ENCODE results near the gene KCNB1.

Gene KCNB1

DNA sequence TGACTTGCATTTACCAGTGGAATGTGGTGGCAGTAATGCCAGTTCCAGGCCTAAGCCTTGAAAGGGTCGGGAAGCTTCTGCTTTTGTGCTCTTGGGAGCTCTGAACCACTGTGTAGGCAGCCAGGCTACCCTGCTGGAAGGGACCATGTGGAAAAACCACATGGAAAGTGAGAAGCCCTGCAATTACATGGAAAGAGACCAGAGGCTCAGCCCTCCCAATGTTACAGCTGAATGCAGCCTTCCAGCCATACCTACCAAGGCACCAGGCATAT is 14.9 kb upstream of the KCNB1 start:
- no peak for DNase-seq (ENCODE audit: low read depth)

DNA sequence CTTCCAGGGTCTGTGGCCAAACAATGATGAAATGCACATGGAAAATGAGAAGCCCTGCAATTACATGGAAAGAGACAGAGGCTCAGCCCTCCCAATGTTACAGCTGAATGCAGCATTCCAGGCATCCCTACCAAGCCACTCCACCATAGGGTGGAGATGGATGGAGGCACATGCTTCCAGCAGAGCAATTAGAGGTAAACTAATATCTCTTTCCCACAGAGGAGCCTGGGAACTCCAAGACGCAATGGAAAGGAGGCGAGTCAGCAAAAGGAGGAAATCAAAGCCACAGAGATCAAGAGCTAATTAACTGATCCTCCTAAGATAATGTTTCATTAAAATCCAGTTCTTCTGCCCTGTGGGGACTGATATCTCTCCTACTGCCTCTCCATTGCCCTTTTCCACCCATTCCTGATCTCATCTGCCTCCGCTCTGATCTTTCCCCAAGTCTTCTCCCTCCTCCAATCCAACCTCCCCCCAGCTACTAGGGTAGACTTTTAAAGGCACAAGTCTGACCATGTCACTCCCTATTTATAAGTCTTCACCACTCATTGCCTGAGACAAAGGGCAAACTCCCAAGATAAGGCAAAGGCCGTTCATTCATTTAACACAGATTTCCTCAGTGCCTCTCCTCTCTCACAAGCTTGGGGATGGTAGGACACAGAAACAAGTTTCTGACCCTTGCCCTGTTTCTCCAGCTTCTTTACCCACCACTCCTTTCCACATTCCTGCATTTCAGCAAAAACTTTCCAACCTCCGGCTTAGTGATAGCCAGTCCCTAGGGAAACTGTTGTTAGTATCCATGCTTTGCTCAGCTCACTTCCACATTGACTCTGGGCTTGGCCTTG is 14.3 kb upstream of the KCNB1 start:
- no peak for DNase-seq (ENCODE audit: low read depth)

DNA sequence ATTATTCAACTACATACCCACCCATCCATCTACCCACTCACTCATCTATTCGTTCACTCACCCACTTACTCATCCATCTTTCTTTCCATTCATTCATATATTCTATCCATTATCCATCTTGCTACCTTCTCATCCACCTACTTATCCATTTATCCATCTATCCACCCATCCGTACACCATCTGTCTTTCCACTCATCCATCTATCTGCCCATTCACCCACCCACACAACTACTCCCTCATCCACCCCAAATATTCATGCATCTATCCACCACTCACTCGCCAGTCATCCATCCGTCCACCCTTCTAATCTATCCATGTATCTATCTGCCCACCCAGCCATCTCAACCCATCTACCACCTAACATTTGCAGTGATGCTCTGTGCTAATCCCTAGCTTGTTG is 13.6 kb upstream of the KCNB1 start:
- DNase-seq (ENCODE audit: low read depth), result no peak

DNA sequence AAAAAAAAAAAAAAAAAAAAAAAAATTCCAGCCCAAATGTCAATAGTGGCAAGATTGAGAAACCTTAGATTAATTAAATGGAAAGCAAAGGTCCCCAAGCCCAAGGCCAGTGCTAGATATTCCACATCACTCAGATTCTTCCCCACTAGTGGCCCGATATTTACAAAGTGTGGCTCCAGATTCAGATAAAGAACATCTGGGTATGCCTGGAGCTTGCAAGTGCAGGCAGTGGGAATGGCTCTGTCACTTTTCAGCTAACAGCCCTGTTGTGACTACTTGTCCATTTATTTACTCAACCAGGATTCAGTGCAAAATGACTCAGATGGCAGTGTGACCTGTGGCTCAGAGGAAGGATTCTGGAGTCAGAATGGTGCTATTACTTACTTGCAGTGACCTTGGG is 8.2 kb upstream of the KCNB1 start:
- no peak for DNase-seq (ENCODE audit: low read depth)

DNA sequence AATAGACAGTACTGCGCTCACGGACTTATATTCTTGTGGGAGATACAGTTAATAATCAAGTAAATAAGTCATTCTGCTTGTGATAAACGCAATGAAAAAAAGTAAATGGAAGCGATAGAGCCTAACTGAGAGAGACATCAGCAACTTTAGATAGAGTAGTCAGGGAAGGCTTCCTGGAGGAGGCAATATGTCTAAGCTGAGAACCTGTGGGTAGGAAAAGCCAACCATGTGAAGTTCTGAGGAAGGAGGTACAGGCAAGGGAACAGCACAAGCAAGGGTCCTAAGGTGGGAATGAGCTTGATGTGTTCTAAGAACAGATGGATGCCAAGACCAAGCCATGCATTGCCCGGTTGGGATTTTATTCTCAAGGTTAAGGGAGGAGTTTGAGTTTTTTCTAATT is 7.2 kb upstream of the KCNB1 start:
- DNase-seq (ENCODE audit: low read depth), result no peak

DNA sequence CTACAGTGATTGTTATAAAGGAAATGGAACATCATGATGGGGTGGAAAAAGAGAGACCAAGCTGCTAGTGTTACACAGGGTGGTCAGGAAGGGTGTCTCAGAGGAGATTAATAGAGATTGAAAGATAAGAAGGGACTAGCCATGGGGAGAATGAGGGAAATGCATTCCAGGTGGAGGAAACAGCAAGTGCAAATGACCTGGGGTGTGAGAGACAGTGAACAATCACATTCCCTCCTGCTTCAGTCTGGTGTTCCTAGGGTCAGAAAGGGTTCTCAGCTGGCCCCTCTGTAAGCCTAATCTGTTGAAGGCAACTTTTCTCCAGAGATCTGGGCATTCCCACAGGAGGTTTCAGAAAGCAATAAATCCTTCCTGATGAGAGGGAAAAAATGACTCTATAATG is 3.6 kb upstream of the KCNB1 start:
- no peak for DNase-seq (ENCODE audit: low read depth)

DNA sequence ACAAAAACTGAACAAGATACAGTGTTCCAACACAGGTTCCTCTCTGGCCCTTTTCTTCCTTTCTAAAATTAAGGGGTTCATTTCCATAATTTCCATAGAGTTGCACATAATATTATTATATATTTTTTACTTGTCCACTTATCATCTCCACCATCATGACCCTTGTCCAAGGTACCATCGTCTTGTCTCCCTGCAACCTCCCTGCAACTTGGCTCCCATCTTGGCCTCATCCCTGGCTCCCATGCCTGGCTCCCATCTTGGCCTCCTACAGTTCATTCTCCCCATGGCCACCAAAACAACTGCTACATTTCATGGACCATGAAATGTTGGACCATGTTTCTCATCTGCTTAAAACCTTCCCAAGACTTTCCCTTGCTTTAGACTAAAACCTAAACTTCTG is 3.1 kb upstream of the KCNB1 start:
- no peak for DNase-seq (ENCODE audit: low read depth)

DNA sequence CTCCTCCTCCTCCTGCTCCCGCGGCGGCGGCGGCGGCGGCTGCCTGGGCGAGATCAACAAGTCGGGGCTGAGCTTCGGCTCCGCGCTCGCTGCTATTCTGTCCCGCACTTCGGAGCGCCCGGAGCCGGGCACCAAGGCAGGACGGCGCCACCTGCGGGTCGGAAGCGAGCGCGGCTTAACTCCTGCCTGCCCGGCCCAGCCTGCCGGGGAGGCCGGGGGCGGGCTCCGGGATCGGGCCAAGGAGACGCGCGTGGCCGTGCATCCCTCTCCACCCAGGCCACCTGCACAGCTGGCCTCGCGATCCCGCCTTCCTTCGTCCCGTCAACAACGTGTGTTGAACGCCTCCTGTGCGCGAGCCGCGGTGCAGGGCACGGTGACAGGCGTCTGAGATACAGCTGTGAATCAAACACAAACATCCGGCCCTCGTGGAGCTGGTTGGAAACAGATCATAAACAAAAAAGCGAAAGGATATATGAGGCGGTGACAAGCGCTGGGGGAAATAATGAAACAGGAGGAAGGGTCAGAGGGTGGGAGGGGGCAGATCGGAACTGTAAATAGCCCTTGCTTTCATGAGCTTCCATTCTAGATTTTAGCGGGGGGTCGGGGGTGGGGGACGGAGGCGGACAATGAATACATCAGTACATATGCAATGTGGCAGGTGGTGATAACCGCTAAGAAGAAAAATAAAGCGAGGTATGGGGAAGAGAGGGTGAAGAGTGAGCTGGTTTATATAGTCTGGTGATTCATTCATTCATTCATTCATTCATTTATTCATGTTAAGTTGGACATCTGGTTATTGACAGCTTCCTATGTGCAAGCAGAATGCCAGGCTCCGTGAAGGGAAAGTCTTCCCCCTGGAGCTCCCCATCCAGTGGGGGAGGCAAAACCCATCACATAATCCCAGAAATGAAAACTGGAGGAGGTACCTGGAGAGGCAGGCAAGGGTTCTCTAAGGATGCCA is 2.0 kb upstream of the KCNB1 start:
- DNase-seq (ENCODE audit: low read depth), result peak; percentile 73

DNA sequence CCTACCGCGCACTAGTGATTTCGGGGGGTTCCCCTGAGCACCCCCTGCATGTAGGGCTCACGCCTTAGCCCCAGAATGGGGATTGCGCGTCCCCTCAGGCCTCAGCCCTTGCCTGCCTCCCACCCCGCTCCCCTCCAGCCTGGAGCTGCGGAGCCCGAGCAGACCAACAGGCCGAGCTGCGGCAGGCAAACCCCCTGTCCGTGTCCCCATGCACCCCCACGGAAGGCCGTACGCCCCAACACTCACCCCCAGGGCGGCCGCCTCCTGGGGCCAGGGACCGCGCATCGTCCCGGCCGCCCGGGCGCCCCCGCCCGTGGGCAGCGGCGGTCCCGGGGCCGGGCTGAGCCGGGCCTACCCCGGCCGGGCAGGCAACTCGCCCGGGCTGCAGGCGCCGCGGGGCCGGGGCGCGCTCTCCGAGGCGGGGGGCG is 1.2 kb upstream of the KCNB1 start:
- no peak for DNase-seq (ENCODE audit: low read depth)

DNA sequence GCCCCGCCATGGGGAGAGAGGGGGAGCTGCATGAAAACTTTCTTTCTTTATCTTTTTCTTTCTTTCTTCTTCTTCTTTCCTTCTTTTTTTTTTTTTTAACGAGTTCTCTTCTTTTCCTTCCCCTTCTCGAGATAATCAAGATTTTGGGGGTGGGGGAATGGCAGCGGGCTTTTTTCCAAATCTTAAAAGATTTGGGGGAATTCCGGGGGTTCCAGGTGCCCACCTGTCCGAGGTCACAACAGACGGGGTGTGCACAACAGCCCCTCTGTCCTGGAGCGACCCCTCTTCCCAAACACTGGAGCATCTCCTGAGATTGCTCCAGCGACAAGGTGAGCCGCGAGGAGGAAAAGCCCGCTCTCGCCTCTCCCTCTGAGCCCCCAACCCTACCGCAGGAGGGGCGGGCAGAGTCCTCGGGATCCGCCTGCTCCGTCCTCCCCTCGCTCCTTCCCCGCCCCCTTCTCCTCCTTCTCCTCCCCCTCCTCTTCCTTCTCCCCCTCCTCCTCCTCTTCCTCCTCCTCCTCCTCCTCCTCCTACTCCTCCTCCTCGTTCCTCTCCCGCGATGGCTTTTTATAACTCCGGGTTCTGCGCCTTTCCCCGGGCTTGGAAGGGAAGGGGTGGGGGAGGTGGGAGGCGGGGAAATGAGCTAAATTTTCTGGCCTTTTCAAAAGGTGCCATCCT is 689 bp upstream of the KCNB1 start:
- DNase-seq (ENCODE audit: low read depth), result no peak

DNA sequence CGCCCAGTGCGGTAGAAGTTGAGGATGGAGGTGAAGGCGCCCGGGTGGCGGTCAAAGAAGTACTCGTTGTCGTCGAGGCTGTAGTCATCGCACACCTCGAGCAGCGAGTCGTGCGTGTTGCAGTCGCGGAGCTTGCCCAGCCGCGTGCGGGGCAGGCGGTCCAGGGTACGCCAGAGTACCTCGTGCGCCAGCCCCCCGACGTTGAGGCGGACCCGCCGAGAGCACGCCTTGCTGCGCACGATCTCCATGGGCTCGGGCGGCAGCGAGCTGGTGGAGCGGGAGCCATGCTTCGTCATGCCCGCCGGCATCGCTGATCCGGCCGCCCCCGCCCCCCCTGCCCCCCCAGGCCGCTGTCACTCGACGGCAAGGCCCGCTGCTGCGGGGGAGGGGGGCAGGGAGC is 295 bp downstream of the KCNB1 start:
- DNase-seq (ENCODE audit: low read depth), result no peak

DNA sequence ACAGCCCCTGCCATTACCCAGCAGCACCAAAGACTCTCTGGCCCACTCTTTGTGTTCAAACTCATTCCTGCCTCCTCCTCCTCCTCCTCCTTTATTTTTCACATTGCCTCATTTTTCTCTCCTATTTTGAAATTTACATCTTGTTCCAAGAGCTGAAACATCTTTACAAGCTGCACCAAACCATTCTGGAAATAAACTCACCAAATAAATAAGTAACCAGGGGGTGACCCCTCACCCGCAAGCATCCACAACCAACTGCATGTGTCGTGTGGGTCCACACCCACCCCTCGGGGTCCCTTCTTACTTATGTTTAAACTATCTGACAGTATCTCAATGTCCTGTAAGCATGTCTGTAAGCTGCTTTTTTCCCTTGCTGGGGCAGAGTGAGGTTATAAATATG is 1.4 kb downstream of the KCNB1 start:
- DNase-seq (ENCODE audit: low read depth), result no peak

DNA sequence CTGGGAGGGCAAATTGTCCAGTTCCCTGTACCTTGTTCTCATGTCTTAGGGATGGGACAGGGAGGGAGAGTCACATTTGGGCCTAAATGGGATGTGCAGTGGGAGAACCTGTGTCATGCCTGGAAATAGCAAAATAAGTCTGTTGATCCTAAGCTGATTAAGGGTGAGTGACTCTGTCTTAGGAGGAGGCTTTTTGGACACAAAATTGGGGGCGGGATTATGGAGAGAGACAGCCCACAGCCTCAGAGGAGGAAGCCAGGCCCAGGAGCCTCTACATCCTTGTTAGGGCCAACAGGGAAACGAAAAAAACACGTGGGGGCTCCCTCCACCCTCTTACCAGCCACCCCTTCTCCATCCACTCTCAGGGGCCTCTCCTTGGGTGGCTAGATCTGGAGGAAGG is 2.2 kb downstream of the KCNB1 start:
- DNase-seq (ENCODE audit: low read depth), result no peak

DNA sequence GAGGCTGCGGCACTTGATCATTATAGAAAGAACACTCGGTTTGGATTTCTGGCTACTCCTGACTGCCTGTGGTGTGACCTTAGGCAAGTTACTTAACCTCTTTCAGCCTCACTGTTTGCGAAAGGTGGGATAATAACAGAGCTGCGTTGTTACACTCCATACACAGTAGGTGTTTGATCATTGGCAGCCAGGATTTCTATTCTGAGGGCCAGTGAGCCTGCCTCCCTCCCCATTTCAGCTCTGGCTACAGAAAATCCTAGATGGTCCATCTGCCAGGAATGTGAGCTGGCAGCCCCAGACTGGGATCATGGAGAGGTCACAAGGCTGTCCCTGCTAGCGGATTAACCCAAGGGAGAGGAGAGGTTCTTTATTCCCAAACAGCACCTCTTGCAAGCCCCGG is 2.7 kb downstream of the KCNB1 start:
- DNase-seq (ENCODE audit: low read depth), result no peak

DNA sequence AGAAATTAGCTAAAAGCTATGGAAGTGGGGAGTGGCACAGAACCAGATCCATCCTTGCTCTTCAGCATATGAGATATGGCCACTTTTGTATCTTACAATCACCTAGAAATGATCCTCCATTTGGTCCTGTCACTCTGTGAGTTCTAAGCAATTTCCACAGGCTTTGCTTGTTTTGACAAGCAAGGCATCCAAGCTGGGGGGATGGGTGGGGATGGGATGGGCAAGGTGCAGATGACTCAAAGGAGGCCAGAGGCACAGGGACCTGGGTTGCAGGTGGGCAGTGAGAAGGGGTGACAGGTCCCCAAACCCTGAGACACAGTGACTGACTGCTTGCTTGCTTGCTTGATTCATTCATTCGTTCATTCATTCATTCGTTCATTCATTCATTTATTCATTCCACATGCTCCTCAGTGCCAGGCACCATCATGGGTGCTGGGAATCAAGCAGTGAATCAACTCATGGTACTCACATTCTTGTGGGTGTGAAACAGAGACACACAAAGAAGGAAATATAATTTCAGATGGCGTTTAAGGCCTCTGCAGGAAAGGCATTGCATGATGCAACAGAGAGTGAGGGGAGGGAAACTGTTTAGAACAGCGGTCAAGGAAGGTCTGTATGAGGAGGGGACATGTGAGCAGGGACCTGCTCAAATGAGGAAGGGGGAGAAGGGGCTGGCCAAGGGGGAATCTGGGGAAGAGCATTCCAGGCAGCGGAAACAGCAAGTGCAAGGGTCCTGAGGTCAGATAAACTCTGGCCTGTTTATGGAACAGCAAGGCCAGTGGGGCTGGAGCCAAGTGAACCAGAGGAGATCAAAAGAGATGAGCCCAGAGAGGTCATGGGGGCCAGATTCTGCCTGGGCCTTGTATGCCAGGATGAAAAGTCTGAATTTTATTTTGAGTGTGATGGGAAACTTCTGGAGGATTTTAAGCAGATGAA is 3.4 kb downstream of the KCNB1 start:
- DNase-seq (ENCODE audit: low read depth), result no peak

DNA sequence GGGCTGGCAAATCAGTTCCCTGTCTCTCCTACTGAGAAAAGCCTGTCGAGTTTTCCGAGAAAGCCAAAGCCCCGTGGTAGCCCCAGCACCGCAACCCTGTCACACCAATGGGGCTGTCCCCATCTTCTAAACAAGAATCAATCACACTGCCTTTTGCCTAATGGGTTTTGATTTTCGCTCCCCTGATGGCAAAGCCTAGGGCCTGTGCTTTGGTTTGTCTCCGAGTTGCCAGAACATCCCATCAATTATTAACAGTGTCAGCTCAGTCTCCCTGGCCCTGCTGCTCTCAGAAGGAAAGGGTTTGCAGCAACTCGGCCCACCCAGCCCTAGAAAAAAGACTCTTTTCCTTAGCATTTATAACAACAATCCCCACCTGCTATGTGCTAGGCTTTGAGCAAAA is 4.2 kb downstream of the KCNB1 start:
- no peak for DNase-seq (ENCODE audit: low read depth)

DNA sequence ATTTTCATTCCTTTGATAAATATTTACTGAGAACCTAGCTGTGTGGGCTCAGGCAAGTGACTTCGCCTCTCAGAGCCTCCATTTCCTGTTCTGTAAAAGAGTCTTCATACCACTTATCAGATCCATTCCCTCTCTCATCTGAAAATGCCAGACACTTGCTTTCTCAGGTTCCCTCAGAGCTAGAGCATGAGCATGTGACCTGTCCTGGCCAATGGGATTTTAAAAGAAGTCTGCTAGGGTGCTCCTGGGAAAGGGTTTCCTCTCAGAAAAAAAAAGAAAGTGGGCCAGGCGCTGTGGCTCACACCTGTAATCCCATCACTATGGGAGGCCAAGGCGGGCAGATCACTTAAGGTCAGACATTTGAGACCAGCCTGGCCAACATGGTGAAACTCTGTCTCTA is 5.3 kb downstream of the KCNB1 start:
- DNase-seq (ENCODE audit: low read depth), result no peak

DNA sequence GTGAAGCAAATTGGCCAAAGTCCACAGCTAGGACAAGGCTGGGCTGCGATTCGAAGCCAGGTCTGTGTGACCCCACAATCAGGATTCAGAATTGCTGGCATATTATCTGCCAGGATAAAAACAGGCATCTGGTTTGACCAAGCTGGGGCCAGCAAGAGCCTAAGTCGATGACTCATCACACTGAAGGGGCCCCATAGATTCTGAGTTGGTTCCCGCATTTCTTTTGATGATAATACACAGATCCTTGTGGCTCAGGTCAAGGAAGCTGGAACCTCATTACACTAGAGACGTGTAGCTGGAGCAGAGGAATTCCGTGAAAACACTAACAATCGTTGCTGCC is 6.5 kb downstream of the KCNB1 start:
- DNase-seq (ENCODE audit: low read depth), result no peak

DNA sequence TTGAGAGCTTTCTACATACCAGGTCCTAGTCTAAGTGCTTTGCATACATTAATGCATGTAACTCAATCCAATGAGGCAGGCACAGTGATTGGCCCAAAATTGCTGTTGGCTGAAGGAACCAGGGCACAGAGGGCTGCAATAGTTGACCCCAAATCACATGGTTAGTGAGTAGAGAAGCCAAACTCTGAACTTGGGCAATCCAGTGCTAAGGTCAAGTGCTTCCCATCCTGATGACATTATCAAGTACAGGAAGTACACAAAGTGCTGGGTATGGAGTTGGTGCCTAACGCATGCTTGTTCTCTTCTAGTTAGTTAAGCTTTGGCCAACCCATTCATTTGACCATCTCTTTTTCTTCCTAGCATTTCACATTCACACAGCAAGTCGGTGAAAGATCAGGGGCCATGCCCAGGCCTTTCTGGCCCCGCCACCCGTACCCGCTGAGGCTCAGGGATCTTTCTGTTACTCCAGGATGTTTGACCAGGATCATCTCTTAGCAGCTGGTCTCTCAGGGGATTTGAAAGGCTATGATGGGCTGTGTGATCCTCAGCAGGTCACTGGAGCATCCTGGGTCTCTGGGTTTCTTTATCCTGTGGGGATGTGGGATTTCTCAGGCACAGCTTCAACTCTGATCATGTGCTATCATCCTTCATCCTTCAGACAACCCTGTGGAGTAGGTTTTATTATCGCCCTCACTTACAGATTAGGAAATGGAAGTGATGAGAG is 7.0 kb downstream of the KCNB1 start:
- no peak for DNase-seq (ENCODE audit: low read depth)

DNA sequence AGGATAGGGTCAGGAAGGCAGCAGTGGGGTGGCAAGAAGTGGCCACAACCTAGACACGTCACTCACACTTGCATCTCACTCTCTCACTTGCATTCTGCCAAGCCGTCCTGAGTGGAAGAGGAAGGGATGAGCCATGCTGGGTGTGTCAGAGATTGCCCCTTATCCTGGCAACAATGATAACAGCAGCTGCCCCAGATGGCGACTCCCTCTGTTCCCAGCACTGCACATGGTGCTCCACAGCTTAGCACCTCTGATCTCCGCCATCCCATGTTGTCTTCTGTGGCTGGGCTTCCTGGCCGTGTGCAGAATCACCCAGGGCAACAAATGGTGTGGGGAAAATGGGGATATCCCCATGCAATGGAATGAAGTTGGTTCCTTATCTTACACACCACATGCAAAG is 11.1 kb downstream of the KCNB1 start:
- DNase-seq (ENCODE audit: low read depth), result no peak

DNA sequence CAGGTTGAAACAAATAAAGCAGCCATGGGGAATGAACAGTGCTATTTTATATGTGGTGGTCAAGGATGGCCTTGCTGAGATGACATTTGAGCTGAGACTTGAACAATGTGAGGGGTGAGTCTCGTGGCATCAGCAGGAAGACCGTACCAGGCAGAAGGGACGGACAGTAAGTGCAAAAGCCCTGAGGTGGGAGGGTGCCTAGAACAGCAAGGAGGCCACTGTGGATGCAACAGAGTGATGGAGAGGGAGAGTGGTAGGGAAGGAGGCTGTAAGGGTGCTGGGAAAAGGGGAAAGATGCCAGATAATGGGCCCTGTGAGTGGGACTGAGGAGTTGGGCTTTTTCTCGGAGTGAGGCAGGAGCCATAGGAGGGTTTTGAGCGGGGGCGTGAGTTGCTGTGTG is 11.5 kb downstream of the KCNB1 start:
- DNase-seq (ENCODE audit: low read depth), result no peak
